NCI-H524 (cell line): ENCODE results near the gene RAB3B.
A peak's percentile ranks its signal among the peaks of the same experiment; 100 is the strongest.
"Not testable (repeated sequence)": the region's sequence is repeated elsewhere in the genome, so short reads cannot be mapped to it uniquely, and the experiment has no call there.

ENCODE experiments used
- DNase-seq, 2 experiments: peaks; one replicate each; lab custom pipeline; 2025; lab: John Stamatoyannopoulos, UW

The RAB3B gene, protein sequence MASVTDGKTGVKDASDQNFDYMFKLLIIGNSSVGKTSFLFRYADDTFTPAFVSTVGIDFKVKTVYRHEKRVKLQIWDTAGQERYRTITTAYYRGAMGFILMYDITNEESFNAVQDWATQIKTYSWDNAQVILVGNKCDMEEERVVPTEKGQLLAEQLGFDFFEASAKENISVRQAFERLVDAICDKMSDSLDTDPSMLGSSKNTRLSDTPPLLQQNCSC

DNA sequence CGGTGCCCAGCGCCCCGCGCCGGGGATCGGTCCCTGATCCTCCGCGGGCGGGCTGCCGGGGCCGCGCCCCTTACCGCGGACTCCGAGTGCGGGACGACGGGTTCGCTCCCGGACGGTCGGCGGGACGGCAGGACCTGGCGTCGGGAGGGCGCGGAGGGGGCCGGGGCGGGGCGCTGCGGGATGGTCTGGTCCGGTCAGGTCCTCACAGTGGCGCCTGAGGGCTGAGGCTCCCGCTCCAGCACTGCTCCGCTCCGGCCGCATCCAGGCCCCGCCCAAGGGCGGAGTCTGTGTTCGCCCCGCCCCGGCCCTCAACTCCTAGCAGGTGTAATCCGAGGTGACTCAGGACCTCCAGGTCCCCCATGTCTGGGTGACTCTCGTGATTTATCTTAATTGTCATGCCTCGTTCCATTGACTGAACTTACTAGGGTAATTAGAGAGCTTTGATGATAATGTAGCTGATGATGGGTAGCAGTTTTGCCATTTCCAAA lies at the start of gene RAB3B:
TSS of gene RAB3B (minus strand) at position 223 of the 488 bp plus-strand sequence. CDS start 13,583 bp downstream, outside the sequence.
- DNase-seq = peak; percentile 24 to 46

- DNase-seq = no peak
These were observed 47.4 kb upstream of the RAB3B start for GRCh38 chr1:52037909-52038308.

DNA sequence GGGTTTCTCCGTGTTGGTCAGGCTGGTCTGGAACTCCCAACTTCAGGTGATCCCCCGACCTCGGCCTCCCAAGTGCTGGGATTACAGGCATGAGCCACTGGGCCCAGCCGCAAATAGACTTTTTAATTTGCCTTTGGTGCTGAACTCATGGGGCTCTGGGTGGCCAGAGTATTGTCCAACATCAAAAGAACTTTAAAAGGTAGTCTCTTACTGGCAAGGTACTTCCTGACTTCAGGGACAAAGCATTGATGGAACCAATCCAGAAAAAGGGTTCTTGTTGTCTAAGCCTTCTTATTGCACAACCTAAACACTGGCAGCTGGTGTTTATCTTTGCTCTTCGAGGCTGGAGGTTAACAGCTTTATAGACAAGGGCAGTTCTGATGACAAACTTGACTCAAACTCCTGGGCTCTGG lies 46.9 kb upstream of the RAB3B start:
- DNase-seq = no peak

- DNase-seq = no peak
These were observed 43.5 kb upstream of the RAB3B start for GRCh38 chr1:52034050-52034384.

- peak; percentile 68 to 88 for DNase-seq
These were observed 42.9 kb upstream of the RAB3B start, which contains the start of gene KTI12 for GRCh38 chr1:52033190-52034049. Gene KTI12, minus strand, starts transcription at chr1:52033810. Its CDS starts 49 bp downstream, at chr1:52033761.

DNA sequence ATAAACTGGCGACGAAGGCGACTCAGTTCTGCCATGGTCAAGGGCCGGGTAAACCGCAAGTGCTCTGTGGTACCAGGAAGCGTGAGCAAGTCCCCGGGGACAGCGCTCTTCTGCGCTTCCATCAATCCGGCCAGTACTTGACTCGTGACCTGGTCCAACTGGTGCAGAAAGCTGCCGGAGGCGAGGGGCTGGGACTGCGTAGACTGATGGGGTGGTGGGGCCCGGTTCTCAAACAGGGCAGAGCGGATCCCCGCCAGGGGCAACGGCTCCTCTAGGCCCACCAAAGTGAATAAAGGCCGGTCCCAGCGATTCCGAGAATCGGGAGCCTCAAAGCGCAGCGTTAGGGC lies 42.3 kb upstream of the RAB3B start:
- peak in 1 of 2 experiments; percentile 6 for DNase-seq

DNA sequence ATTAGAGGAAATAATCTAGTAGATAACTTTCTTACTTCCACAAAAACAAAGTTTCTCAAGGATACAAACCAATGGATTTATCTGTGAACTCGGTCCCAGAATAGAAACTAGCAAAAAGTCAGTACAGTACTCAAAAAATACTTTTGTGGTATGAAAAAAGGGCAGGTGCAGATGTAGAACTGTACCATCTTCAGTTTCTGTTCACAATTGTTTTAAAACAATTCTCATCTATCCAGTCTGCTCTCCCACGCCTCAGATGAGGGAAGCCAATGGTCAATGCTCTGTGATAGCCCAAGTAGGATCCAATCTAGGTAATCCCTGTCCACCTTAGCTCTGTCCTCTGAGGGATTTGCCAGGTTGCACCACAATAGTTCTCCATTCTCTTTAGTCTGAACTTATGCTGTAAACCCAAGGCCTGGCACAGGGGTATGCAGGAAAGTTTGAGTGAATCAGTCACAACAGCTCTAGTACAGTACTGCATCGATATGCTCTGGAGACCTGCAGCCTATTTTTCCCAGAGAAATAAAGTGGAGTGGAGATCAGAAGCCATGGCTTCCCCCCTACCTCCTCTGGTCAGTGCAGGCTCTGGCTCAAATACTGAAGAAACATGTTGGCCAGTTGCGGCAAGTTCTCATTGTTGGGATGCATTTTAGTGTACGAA lies 41.8 kb upstream of the RAB3B start:
- no peak for DNase-seq

DNA sequence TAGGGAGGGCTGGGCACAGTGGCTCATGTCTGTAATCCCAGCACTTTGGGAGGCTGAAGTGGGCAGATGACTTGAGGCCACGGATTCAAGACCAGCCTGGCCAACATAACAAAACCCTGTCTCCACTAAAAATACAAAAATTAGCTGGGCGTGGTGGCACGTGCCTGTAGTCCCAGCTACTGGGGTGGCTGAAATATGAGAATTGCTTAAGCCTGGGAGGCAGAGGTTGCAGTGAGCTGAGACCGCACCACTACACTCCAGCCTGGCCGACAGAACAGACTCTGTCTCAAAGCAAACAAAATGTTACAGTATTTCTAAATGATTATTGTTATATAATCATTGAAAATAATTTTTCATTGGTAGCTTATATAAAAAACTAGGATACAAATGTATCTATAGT lies 38.3 kb upstream of the RAB3B start:
- DNase-seq = not testable (repeated sequence)

DNA sequence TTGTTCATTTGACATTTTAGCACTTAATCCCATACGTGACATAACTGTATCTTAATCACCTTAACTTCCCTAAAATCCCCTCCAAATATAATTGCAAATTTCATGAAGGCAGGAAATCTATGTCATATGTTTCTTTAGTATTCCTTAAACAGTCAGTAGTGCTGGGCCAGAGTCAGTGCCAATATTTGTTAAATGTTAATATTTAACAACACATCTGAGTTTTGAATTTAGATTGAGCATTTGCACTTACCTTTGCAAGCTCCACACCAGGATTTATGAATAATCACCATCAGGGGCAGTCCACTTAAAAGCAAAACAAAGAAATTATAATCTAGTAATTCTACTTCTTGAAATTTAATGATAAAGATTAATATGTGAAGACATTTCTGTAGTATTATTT lies 37.8 kb upstream of the RAB3B start:
- DNase-seq = no peak

DNA sequence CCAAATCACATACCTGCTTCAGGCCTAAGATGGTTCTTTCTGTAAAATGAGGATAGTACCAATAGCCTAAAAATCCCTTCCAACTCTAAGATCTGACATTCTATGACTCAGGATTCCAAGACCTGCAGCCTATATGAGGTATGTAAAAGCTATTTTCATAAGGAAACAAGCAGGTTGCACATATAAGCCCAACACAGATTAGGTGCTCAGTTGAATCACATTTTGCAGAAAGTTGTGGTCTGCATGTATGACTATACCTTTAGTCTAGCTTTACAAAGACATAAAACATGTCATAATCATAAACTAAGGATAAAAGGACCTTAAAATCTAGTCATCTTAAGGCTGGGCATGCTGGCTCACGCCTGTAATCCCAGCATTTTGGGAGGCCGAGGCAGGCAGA lies 35.8 kb upstream of the RAB3B start:
- DNase-seq = no peak

- DNase-seq = no peak
These were observed 31.6 kb upstream of the RAB3B start for GRCh38 chr1:52022133-52022532.

DNA sequence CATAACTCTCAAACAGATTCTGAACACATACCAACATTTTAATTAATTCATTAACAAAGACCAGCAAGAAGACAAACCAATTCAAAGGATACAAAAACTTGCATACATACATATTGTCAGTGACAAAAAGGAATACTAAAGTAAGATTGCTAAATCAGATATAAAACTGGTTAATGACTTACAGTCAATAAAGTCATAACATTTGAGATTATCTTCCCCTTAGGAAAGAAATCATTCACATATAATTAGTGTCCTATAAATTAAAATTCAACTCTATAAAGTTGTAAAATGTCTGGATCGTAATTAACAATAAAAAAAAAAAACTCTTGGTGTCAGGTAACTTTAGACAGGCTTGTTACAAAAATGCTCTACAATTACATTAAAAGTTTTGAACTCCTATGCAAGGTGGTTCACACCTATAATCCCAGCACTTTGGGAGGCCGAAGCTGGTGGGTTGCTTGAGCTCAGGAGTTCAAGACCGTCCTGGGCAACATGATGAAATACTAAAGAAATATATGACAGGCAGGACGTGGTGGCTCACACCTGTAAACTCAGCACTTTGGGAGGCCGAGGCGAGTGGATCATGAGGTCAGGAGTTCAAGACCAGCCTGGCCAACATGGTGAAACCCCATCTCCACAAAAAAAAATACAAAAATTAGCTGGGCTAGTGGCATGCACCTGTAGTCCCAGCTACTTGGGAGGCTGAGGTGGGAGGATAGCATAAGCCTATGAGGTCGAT lies 17.7 kb upstream of the RAB3B start:
- DNase-seq = no peak

- DNase-seq = no peak
These were observed 16.9 kb upstream of the RAB3B start for GRCh38 chr1:52007215-52008002.

GRCh38 chr1:52006081-52006553 lies 15.6 kb upstream of the RAB3B start:
- DNase-seq = peak in 1 of 2 experiments; percentile 59

- not testable (repeated sequence) for DNase-seq
These were observed 15.0 kb upstream of the RAB3B start for GRCh38 chr1:52005548-52005947.

GRCh38 chr1:52003877-52004276 lies 13.4 kb upstream of the RAB3B start:
- no peak for DNase-seq

DNA sequence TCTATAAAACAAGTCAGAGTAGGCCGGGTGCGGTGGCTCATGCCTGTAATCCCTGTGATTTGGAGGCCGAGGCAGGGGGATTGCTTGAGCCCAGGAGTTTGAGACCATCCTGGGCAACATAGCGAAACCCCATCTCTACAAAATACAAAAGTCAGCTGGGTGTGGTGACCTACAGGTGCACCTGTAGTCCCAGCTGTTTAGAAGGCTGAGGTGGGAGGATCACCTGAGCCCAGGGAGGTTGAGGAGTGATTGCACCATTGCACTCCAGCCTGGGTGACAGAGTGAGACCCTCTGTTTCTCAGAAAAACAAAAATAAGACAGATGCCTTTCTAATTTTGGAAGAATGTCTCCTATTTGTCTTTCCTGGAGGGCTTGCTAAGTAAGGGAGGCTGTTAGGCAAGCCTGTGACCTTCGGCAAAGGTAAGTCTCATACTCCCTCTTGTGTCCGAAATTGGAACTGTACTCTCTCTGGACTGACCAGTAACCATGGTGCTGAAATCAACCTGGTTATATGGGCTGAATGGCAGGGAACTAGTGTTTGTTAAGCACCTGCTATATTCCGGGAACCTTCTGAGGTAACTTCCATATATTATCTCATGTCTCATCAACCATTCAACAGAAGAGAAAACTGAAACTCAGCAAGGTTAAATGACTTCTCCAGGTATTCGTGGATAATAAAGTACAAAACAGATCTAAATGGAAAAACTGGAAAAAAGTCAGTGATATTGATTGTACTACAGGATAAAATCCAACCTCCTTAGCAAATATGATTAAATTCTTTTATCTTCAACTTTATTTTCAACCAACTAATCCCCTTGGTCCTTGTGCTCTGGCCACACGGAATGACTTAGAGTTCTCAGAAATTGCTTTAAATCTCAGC lies 11.8 kb upstream of the RAB3B start:
- DNase-seq = peak; percentile 56 to 86

DNA sequence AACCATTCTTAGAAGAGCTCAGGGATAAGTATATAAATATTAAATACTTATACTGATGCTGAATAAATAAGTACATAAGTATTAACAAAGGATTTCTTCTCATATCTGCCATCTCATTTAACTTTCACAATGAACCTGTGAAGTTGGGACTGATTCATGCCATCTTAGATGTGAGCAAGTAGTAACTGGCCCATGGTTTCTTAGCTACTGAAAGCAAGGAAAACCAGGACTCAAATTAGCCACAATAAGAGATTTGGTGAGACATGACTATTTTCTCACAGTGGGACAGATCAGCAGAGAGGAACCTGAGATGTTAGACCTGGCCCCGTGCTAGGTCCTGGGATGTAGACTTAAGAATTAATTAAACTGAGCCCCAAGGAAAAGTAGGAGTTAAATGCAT lies 8.2 kb upstream of the RAB3B start:
- DNase-seq = no peak

DNA sequence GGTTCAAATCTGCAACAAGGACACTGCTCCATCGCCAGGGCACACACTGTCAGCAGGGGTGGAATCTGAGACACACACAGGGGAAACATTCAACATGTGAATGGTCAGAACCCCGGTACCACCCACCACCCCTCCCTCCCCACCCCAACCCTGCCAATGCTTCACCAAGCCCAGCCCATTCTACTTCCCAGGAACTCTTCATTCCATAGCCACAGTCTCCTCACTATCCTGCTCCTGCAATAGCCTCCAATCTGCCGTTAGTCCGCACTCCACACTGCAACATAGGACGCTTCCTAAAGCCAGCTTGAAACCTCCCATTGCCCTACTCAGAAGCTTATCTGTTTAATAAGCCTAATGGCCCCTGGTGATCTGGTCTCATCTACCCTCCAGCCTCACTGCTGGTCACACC lies 7.5 kb upstream of the RAB3B start:
- DNase-seq = peak; percentile 47 to 78
